HCT116 (cell line): Measurements from ENCODE around the gene ATP6V0B. TPM values are rescaled to one million over a fixed set of nuclear protein-coding genes. Genes with fewer than 3 reads are reported as not detected.

Experiments
- ATAC-seq: fragments of 200-7000 bp; cut with Tn5 transposase; 2 replicates; pipeline ENCODE4 v1.9.1; 2020; ENCODE audit warnings: mild to moderate bottlenecking, moderate library complexity
- BruUV-seq: library from RNA; stranded (reverse); fragments of 400-500 nt; replicated peaks from 2 replicates; lab custom pipeline; 2021; lab: Mats Ljungman, UMichigan
- CTCF ChIA-PET: fragments of 300-600 bp; sonication (Branson Sonifier 250); formaldehyde crosslinking; loops from one replicate; lab custom pipeline; 2021; ENCODE audit warnings: antibody characterized with exemption; lab: Charles Lee
- POLR2A ChIA-PET: fragments of 300-600, 350-600 bp; sonication (Branson Sonifier 250); formaldehyde crosslinking; loops from one replicate; lab custom pipeline; 2021; ENCODE audit warnings: antibody characterized with exemption; lab: Charles Lee
- RAD21 ChIA-PET, 2 experiments: fragments of 300-600 bp; sonication (Branson Sonifier 250); formaldehyde crosslinking; loops; one replicate each; lab custom pipeline; 2023; ENCODE audit warnings: low total read pairs in 2 of 2; ENCODE audit not compliant: uncharacterized antibody in 2 of 2, unreplicated experiment in 2 of 2, low non-redundant PET in 1 of 2; lab: Charles Lee
- DNase-seq: peaks from one replicate; pipeline ENCODE4 v3.0.0-alpha.2; 2010; ENCODE audit warnings: low read depth, low spot score
- H2AFZ ChIP-seq: fragments of 200-600 bp; shearing (Covaris generic), sonication (generic); 2 replicates; pipeline ENCODE4 v1.6.1; 2017; ENCODE audit warnings: low read depth, mixed run types, mixed read lengths, antibody characterized with exemption, low read length; ENCODE audit not compliant: poor library complexity, severe bottlenecking
- H3K27ac ChIP-seq: 2 replicates; pipeline ENCODE4 v1.5.1; 2012; ENCODE audit warnings: low read depth, low read length
- H3K27me3 ChIP-seq: fragments of 200-600 bp; sonication (generic); 2 replicates; pipeline ENCODE4 v1.6.1; 2016; ENCODE audit warnings: mixed run types, low read length, mixed read lengths; ENCODE audit not compliant: insufficient read depth
- H3K36me3 ChIP-seq, 2 experiments: fragments of 200-500 bp in 1 of 2; fragments of 200-600 bp in 1 of 2; sonication (Bioruptor generic) in 1 of 2; sonication (generic) in 1 of 2; 2 replicates each; pipeline versions ENCODE4 v1.5.1 to v1.6.1; 2014 to 2016; ENCODE audit warnings: low read length in 2 of 2, inconsistent platforms in 1 of 2, mixed read lengths in 1 of 2, mixed run types in 1 of 2; ENCODE audit not compliant: insufficient read depth in 2 of 2, control insufficient read depth in 1 of 2
- H3K4me1 ChIP-seq, 2 experiments: fragments of 200-600 bp in 1 of 2; sonication (generic) in 1 of 2; 2 replicates each; pipeline versions ENCODE4 v1.5.1 to v1.6.1; 2012 to 2017; ENCODE audit warnings: low read length in 2 of 2, inconsistent platforms in 1 of 2, mild to moderate bottlenecking in 1 of 2, mixed read lengths in 1 of 2, mixed run types in 1 of 2, moderate library complexity in 1 of 2; ENCODE audit not compliant: insufficient read depth in 2 of 2, control insufficient read depth in 1 of 2
- H3K4me2 ChIP-seq: fragments of 200-600 bp; sonication (generic); 2 replicates; pipeline ENCODE4 v1.6.1; 2017; ENCODE audit warnings: mixed run types, low read length, mixed read lengths
- H3K4me3 ChIP-seq, 2 experiments: fragments of 200-600 bp in 1 of 2; sonication (generic) in 1 of 2; replicated peaks in 1 of 2; 2 replicates each; pipeline ENCODE4 v1.5.1; 2011 to 2016; ENCODE audit warnings: low read length in 2 of 2, control low read depth in 1 of 2, low read depth in 1 of 2, mild to moderate bottlenecking in 1 of 2, mixed read lengths in 1 of 2, mixed run types in 1 of 2
- H3K79me2 ChIP-seq: fragments of 200-600 bp; sonication (generic); 2 replicates; pipeline ENCODE4 v1.6.1; 2017; ENCODE audit warnings: mild to moderate bottlenecking, mixed run types, low read length, moderate library complexity, mixed read lengths; ENCODE audit not compliant: insufficient read depth
- H3K9ac ChIP-seq: fragments of 200-600 bp; sonication (generic); 2 replicates; pipeline ENCODE4 v1.6.1; 2016; ENCODE audit warnings: low read length, mixed read lengths
- H3K9me2 ChIP-seq: fragments of 200-600 bp; sonication (generic), shearing (Covaris generic); 2 replicates; pipeline ENCODE4 v1.6.1; 2017; ENCODE audit warnings: mixed run types, mild to moderate bottlenecking, moderate library complexity; ENCODE audit not compliant: insufficient read depth
- H3K9me3 ChIP-seq, 2 experiments: fragments of 200-500 bp in 1 of 2; fragments of 200-600 bp in 1 of 2; sonication (Bioruptor generic) in 1 of 2; sonication (generic) in 1 of 2; 2 replicates each; pipeline ENCODE4 v1.6.1; 2014 to 2017; ENCODE audit warnings: low read length in 2 of 2, mixed read lengths in 2 of 2, inconsistent platforms in 1 of 2, low read depth in 1 of 2, mild to moderate bottlenecking in 1 of 2, mixed run types in 1 of 2, moderate library complexity in 1 of 2; ENCODE audit not compliant: control insufficient read depth in 1 of 2, insufficient read depth in 1 of 2
- H4K20me1 ChIP-seq: fragments of 200-600 bp; sonication (generic), shearing (Covaris generic); 2 replicates; pipeline ENCODE4 v1.6.1; 2017; ENCODE audit warnings: mixed run types, mild to moderate bottlenecking, moderate library complexity; ENCODE audit not compliant: insufficient read depth
- ATF3 ChIP-seq: IDR thresholded peaks from 2 replicates; pipeline ENCODE4 v1.6.1; 2012
- CBX3 ChIP-seq: IDR thresholded peaks from 2 replicates; pipeline ENCODE4 v1.6.1; 2012; ENCODE audit warnings: low read depth
- EGR1 ChIP-seq: IDR thresholded peaks from 2 replicates; pipeline ENCODE4 v1.6.1; 2012; ENCODE audit warnings: low read depth
- EZH2 ChIP-seq: fragments of 200-600 bp; sonication (generic); IDR thresholded peaks from 2 replicates; pipeline ENCODE4 v1.6.1; 2017; ENCODE audit warnings: antibody characterized with exemption, mixed run types
- EZH2phosphoT487 ChIP-seq: fragments of 200-600 bp; IDR thresholded peaks from 2 replicates; pipeline ENCODE4 v1.6.1; 2018; ENCODE audit warnings: antibody characterized with exemption, borderline replicate concordance
- FOSL1 ChIP-seq: IDR thresholded peaks from 2 replicates; pipeline ENCODE4 v1.6.1; 2012; ENCODE audit warnings: low read depth
- JUND ChIP-seq: IDR thresholded peaks from 2 replicates; pipeline ENCODE4 v1.6.1; 2012
- POLR2AphosphoS5 ChIP-seq: IDR thresholded peaks from 2 replicates; pipeline ENCODE4 v1.6.1; 2011; ENCODE audit warnings: mild to moderate bottlenecking, low read depth, low read length, moderate library complexity
- RAD21 ChIP-seq: IDR thresholded peaks from 2 replicates; pipeline ENCODE4 v1.6.1; 2012; ENCODE audit warnings: low read depth, mild to moderate bottlenecking
- REST ChIP-seq: IDR thresholded peaks from 2 replicates; pipeline ENCODE4 v1.6.1; 2012; ENCODE audit warnings: low read depth
- SIN3A ChIP-seq: IDR thresholded peaks from 2 replicates; pipeline ENCODE4 v1.6.1; 2012; ENCODE audit warnings: low read depth
- SP1 ChIP-seq: IDR thresholded peaks from 2 replicates; pipeline ENCODE4 v1.6.1; 2012; ENCODE audit warnings: low read depth
- SRF ChIP-seq: IDR thresholded peaks from 2 replicates; pipeline ENCODE4 v1.6.1; 2012; ENCODE audit warnings: low read depth
- ZBTB33 ChIP-seq: IDR thresholded peaks from 2 replicates; pipeline ENCODE4 v1.6.1; 2011; ENCODE audit warnings: mild to moderate bottlenecking, low read length, moderate library complexity; ENCODE audit not compliant: insufficient replicate concordance; ENCODE audit errors: extremely low read depth
- ZFX ChIP-seq: fragments of 450-650 bp; IDR thresholded peaks from 2 replicates; pipeline ENCODE4 v1.6.1; 2017
- intact Hi-C: fragments of 100-400 bp; cut with micrococcal nuclease; formaldehyde crosslinking; loops from 2 replicates; pipeline ENCODE4 v1.10.0; 2022
- total RNA-seq: library from RNA; stranded (reverse); gene quantifications from one replicate; pipeline ENCODE4 v1.2.1, GENCODE V29; 2021; ENCODE audit not compliant: unreplicated experiment

ATP6V0B gene
- total RNA-seq, 1 experiment from 2014 or later, result 122 TPM

GRCh38 chr1:43983253-43983899 is 8.6 kb downstream of the ATP6V0B start:
- CTCF ChIA-PET, result no interaction called here

More at GRCh38 chr1:43983253-43983899, 8.6 kb downstream of the ATP6V0B start:
- DNase-seq (no peak), ATAC-seq (no peak)
- Histone ChIP-seq H3K4me2 (no peak overlapping the region), H3K9ac (no peak overlapping the region), H4K20me1 (no peaks in the 10 kb centered on the region), H3K4me1 (peaks cover 4 to 17% of the 10 kb centered on the region in 2 experiments; a peak in 3 of 4 replicates), H3K9me3 (no peaks in the 10 kb centered on the region), H3K27ac (no peak overlapping the region), H2AFZ (no peak overlapping the region), H3K27me3 (no peaks in the 10 kb centered on the region), H3K36me3 (peaks cover 6 to 49% of the 10 kb centered on the region in 2 experiments; a peak in 2 of 4 replicates), H3K9me2 (no peaks in the 10 kb centered on the region), H3K79me2 (peaks cover 45% of the 10 kb centered on the region), H3K4me3 (no peak overlapping the region)
- ChIA-PET RAD21 (no interaction called here), POLR2A (no interaction called here)
- intact Hi-C loops, result no loop called here
- no TSS peak for BruUV-seq
- TF ChIP-seq ZBTB33 (no peak), EZH2 (no peak), POLR2AphosphoS5 (no peak), SRF (no peak), RAD21 (no peak), CBX3 (no peak), FOSL1 (no peak), EZH2phosphoT487 (no peak), JUND (no peak), ZFX (no peak), SIN3A (no peak), EGR1 (no peak), SP1 (no peak), REST (no peak), ATF3 (no peak)
